Measurements from ENCODE around the gene CXCL13.
"Not testable (repeated sequence)": the region's sequence is repeated elsewhere in the genome, so short reads cannot be mapped to it uniquely, and the experiment has no call there.

The CXCL13 gene

DNA sequence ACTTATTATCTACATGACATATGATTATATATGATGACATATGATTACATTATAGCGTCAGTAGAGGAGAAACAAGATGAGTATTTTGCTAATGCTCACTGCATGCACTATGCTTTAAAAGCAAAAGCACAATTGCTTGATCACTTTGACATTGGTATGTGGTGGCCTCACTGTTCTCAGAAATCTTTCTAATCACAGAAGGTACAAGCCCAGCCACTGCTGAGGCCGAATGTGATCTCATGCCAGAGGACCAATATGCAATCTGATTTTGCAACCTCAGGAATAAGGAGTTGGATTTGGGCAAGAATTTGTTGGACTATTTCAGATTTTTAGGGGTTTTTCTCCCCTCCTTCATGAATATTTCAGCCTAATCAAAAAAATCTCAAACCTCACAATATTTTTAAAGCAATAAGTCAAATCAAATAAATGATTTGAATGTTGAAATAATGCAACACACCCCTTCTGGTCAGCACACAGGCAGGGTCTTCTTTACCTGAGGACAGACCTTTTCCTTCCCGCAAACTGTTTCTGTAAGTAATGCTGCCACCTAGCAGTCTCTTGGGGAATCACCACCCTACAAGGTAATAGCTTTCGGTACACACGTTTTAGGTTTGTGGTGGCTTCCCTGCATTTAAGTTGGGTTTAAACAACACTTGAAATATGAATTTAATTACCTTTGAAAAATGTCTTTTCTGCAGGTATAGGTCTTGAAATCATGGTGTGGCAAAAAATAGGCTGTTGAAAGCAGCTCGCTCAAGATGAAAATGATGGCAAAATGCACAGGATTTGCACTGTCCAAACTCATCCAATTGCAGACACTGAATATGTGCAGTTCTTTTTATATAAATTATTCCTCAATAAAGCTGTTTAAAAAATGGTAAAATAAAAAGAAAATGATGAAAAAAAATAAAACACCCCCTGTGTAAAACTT is 4.8 kb upstream of the CXCL13 start:
- in situ Hi-C loops (cut with MboI; ENCODE audit: low sequenced_read_pairs), result no loop called here

DNA sequence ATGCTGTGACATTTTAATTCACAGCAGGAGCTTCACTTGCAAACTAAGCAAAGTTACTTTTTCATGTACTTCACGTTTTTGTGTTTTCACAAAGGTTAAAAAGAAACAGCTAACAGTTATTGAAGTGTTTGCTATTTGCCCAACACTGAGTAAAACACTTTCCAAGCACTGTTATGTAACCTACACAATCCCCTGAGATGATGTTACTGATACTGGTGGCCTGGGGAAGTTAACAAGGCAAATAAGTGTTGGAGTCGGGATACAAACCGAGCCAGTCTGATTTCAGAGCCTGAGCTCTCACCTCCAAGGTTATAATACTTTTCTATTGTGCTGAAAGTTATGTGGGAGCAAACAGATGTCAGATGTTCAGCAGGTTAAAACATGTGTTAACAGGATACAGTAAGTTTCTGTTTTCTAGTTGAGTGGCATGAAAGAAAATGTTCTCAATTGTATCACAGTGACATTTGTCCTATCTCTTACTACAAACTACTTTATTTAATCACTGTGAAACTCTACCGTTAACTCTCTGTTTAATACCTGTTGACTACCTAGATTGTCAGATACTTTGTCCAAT is 3.9 kb upstream of the CXCL13 start:
- in situ Hi-C loops (cut with MboI; ENCODE audit: low sequenced_read_pairs), result no loop called here

DNA sequence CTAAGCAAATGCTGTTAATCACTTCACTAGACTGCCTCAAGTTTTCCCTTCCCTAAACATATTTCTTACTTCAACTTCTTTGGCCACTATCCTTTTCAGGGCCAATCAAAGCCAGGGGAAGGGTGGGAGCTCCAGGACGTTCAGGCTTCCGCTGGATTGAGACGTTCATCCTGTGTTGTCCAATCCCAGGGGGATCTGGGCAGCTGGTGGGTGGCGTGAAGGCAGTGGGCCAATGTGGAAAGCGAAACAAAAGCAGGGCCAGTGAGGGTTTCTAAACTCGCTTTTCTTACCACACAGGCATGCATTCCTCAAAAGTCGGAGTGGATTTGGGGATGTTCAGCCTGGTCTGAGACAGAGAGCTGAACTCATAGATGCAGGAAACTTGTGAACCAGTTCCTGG is 7.6 kb downstream of the CXCL13 start:
- in situ Hi-C loops (cut with MboI; ENCODE audit: low sequenced_read_pairs), result no loop called here

DNA sequence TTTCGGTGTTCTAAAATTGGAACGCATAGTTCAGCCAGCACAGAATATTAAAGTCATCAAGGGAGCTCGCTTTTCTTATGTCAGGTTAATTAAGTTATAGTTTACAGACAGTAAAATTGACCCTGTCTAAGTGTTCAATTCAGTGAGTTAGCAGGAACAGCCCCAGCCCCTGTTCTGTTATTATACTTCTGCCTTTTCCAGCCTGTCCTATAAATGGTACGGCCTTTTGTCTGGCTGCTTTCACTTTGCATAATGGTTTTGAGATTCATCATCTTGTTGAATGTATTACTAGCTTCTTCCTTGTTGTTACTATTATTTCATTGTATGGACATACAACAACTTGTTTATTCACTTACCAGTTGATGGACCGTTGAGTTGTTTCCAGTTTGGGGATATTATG is 9.5 kb downstream of the CXCL13 start:
- in situ Hi-C loops (cut with MboI; ENCODE audit: low sequenced_read_pairs), result no loop called here

DNA sequence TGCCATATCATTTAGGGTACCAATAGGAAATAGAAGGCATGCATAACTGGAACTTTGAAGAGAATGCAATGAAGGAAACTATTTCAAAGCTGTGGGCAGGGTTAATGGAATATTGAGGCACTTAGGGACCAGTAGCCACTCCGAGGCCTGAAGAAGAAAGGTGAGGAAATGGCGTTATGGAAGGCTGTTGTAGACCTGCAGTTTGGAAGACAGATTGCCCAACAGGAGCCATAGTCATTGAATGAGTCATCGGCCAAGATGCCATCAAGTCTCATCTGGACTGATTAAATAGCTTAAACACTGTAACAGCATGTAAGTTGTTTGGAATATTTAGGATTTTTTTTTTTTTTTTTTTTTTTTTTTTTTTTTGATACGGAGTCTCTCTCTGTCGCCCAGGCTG is 11.6 kb downstream of the CXCL13 start:
- in situ Hi-C loops (cut with MboI; ENCODE audit: low sequenced_read_pairs), result no loop called here

DNA sequence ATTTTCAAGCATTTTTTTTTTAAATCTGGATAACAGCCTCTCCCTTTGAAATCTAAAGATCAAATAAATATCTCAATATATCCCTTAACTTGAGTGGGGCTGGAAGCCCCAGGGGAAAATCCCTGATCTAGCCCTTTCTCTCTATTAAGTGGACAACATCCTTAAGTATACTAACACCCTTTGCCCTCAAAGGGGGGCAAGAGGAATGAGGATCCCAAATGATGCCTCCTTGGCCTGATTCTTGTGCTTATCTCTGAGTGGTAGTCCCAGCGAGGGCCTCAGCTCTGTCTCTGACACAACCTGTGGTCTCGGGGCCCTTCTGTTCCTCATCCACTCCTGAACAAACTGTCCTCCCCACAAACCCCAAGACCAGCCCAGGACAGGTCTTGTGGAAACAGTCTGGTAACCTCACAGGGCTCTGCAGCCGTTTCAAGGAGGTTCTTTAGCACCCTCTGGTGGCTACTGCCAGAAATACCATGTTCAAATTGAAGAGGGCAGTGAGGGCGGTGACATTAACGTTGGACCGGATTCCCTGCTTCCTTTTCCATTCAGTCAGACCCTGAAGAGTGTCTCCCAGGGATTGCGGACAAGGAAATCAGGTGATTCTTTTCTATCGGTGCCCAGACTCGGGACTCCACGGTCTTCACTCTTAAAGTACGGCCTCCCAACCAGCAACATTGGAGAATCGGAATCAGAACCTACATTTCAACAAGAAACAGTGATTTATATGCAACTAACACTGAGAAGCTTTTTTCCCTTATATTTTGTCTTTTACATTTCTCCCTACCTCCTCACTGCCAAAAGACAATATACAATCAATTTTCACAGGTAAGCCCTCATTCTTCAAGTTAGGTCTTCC is 13.0 kb downstream of the CXCL13 start:
- in situ Hi-C loops (cut with MboI; ENCODE audit: low sequenced_read_pairs), result no loop called here

DNA sequence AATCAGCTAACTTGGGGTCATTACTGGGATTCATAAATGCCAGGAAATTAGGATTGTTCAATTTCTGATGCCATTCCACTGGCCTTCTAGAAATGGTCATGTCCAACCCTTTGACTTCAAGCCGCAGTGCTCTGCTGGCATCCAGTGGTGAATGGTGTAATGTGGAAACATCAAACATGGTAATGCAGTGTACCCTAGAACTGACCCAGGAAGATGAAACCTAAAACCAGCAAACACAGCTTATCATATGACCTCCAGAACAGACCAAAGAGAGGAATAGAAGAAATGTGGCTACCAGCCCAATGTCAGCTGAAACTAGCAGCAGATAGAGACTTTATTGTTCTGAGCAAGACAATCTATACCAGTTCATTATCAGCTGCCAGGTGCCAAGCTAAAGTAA is 13.8 kb downstream of the CXCL13 start:
- in situ Hi-C loops (cut with MboI; ENCODE audit: low sequenced_read_pairs), result no loop called here

DNA sequence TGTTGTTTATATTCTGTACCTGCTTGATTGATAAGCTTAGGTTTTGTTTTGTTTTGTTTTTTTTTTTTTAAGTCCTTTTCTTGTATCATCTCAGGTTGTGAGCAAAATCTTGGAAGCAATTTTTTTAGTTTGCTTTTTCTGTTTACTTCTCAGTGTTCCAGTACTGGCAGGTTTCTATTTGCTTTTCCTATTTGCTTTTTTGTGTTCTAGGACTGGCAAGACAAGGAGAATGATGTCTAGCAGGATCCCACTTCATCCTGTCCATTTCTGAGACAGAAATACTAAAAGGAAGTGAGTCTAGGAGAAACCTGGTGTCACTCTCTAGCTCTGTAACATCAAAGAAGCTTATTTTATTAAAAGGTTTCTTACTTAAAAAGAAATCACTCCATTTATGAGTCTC is 15.6 kb downstream of the CXCL13 start:
- in situ Hi-C loops (cut with MboI; ENCODE audit: low sequenced_read_pairs), result no loop called here

DNA sequence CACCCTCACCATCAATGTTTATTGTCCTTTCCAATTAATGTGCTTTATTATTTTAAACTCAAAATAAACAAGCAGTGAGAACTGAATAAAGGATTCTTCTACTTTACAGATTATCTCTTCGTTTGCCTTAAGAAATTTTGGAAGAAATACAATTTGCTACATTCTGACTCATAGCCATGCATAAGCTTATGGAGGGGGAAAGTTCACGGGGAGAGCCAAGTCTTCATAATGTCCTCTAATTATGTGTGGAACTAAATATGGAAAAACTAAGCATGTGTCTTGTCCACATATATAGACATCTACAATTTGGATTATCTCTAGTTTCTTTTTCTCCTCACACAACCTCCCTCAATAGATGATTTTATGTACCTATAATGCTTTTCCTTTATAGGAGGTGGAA is 17.5 kb downstream of the CXCL13 start:
- in situ Hi-C loops (cut with MboI; ENCODE audit: low sequenced_read_pairs), result no loop called here

DNA sequence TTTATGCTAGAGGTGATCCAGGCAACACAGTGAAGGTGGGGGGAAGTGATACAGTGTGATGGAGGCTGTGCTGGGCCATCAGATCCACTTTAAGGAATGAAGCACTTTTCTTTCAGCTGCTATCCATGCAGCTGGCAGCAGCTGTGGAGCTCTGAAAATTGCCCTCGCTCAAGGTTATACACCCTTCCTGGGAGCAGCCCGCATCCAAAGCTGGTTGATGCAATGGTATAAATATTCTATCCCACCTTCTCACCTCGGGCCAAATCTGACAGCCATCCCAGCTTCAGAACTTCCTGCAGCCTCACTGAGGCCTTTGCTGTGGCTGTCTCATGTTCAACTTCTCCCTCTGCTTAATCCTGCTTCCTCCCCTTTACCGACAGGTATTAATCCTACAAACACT is 18.6 kb downstream of the CXCL13 start:
- in situ Hi-C loops (cut with MboI; ENCODE audit: low sequenced_read_pairs), result no loop called here

DNA sequence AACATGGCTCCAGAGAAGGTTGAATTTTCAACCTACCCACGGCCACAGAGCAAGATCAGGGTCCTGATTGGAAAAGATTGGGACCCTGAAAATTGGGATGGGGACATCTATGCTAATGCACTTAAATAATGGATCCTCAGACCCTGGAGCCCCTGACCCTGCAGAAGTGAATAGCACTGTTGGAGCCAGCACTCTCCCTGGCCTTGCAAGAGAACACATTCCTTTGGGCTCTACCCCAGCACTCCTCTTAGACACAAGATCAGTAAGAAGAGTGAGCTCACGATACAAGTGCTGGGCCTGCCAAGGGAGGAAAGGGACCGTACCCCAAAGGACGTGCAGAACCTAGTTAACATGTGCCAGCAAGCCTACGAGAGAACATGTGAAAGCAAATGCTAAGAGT is 19.9 kb downstream of the CXCL13 start:
- in situ Hi-C loops (cut with MboI; ENCODE audit: low sequenced_read_pairs), result no loop called here

DNA sequence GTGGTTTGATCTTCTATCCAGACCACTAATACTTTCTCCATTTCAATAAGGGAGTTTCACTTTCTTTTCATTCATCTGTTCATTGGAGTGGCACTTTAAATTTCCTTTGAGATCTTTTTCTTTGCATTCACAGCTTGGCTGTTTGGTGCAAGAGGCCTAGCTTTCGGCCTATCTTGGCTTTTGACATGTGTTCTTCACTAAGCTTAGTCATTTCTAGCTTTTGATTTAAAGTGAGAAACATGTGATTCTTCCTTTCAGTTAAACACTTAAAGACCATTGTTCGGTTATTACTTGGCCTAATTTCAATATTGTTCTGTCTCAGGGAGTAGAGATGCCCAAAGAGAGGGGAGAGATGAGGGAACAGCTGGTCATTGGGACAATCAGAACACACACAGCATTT is 24.3 kb downstream of the CXCL13 start:
- in situ Hi-C loops (cut with MboI; ENCODE audit: low sequenced_read_pairs), result no loop called here

DNA sequence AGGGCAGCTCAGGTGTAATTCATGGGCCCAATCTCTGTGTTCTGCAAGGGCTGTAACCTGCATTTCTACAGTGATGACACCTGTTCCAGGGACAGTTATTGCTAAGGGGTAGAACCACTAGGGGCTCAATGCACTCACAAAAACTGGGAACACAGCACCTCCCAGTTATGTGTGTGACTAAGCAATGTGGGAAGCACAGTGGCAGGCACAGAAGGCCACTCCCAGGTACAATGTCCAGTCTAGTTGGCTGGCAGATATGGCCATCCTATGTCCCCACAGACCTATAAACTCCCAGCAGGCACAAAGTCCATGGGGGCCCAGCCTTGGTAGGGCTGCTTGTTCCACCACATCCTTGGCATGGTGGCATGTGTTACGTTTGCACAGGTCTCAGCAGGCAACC is 25.7 kb downstream of the CXCL13 start:
- in situ Hi-C loops (cut with MboI; ENCODE audit: low sequenced_read_pairs), result no loop called here

DNA sequence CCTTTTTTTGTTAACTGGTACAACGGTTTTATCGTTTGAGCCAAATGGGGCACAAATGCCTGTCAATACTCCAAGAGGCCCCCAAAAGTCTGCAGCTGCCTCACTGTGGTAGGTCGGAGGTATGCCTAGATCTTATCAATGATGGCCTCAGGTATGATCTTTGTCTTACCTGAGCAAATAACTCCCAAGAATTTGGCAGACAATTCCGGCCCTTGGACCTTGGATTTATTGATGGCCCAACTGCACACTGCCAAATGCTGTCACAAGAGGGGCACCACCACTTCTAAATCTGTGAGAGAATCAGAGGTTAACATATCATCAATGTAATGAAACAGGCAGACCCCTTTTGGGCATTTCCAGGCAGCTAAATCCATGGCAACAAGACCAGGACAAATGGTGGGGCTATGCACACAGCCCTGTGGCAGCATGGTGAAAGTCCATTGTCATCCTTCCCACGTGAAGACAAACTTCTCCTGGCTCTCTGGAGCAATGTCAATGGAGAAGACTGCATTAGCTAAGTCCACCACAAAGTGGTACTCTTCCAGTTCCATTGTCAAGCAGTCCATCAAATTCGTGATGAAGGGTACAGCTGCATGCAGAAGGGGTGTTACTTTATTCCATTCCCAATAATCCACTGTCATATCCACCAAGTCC is 28.6 kb downstream of the CXCL13 start:
- in situ Hi-C loops (cut with MboI; ENCODE audit: low sequenced_read_pairs), result no loop called here

DNA sequence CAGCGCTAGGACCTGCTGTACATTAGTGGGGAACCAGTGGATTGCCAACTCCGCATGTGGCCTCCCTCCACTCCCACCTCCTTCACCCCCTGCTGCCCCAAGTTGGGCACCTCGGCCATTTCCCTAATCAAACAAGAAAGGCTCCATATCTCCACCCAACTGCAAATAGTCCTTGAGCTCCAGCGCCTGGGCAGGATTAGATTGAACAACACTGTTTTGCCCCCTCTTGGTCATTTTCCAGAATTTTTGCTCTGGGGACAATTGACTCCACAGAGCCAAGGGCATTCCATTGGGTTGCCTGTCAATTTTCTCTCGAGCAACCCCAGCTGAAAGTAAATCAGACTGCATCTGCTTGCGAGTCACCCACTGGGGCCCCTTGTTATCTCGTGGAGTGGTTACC is 29.6 kb downstream of the CXCL13 start:
- in situ Hi-C loops (cut with MboI; ENCODE audit: low sequenced_read_pairs), result no loop called here

DNA sequence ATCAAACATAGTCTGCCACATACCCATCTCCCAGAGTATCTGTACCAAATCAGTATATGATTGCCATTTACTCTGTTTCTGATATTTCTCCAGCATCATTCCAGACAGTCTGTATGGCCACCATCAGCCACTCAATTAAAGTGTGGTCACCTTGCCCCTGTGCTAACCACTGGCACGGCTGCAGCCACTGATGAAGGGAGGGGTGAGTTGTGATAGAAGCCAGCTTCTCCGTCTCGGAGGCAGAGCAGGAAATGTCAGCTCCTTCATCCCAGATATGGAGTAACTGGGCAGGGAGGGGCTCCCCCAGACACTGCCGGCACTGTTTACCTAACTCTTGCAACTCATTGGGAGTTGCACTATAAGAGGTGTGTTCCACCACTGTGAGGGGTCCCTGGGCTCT is 30.3 kb downstream of the CXCL13 start:
- in situ Hi-C loops (cut with MboI; ENCODE audit: low sequenced_read_pairs), result no loop called here

DNA sequence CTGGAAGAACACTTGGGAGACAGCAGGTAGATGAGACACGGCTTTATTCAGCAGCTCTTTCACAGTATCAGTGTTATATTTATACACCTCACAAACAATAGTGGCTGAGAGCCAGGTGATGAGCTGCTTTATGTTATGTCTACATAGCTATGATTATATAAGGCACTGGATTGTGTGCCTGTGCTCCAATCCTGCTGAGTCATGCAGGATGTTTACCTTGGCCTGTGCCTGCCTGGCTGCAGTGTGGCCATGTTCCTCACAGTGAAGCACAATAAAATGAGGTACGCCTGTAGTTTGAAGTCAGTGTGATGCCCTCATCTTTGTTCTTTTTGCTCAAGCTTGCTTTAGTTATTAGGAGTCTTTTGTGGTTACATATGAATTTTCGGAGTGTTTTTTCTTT is 31.3 kb downstream of the CXCL13 start:
- in situ Hi-C loops (cut with MboI; ENCODE audit: low sequenced_read_pairs), result no loop called here

DNA sequence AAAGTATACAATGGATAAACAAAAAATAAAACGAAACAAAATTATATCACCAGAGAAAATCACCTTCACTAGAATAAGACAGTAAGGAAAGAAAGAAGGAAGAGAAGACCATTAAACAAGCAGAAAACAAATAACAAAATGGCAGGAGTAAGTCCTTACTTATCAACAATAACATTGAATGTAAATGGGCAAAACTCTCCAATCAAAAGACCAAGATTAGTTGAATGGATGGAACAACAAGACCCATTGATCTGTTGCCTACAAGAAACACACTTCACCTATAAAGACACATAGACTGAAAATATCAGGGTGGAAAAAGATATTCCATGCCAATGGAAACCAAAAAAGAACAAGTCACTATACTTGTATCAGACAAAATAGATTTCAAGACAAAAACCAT is 38.4 kb downstream of the CXCL13 start:
- in situ Hi-C loops (cut with MboI; ENCODE audit: low sequenced_read_pairs), result not testable (repeated sequence)

DNA sequence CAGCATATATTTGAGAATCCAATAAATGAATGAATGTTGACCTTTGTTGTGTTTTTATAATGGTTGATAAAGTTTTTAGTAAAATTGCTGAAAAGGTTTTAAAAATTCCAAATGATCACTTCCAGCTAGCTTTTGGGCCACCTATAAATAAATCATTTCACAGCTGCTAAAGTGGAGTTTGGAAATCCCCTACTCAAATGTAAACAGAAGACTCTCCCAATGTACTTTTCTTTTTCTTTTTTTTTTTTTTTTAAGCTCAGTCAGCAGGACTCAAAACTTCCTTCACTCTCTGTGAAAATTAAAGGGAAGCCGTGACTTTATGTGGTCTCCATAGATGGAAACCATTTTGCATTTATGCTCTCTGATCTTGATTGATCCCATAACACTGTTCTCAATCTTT is 45.2 kb downstream of the CXCL13 start:
- in situ Hi-C loops (cut with MboI; ENCODE audit: low sequenced_read_pairs), result no loop called here

DNA sequence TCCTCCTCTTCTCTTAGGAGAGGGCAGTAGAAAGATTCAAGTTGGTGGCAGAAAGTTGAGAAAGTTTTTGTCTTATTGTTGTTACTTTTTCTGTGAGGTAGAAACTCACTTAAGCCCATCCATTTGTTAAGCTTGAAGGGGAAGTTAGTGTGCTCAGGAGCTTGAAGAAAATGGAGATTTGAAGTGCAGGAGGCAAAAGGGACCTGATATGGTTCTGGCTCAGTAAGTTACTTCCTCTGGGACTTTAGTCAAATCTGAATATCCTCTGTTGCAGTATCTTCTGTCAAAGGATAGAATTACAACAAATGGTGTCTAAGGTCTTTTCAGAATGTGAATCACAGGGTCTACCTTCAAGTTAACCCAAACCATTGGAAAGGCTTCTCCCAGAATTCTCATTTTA is 46.2 kb downstream of the CXCL13 start:
- in situ Hi-C loops (cut with MboI; ENCODE audit: low sequenced_read_pairs), result no loop called here

DNA sequence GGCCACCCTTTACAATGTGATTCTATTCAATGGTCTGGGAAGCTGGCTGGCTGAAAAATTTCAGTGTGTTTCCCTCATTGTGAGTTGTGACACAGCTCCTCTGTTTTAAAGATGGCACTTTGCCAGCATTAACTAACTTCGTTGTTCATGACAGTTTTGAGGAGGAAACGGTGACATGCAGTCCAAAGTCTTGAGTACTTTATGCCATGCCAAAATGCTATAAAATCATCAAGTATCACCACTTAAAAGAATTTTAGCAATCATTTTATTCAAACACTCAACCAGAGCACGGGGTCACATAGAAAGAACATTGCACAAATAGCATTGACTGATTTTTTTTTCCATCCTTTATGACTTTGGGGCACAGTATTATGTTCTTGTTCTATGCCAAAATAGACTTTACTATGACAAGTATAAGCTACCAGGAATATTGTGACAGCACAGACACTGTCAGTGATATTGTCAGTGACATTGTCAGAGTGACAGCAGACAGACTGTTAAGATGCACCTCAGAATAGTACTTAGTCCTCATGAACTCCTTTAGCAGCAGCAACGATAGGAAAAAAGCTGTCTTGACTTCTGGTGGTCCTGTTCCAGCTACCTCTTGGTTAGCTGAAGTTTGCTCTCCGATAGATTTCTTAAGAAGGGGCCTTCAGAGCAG is 46.7 kb downstream of the CXCL13 start:
- in situ Hi-C loops (cut with MboI; ENCODE audit: low sequenced_read_pairs), result no loop called here

All from HL-60/S4 treated with retinoic acid at 250 ng/mL for 4 days and 3 days (cell line).